ENCODE data around the gene PLET1. TPM values are rescaled to one million over a fixed set of nuclear protein-coding genes. Genes with fewer than 3 reads are reported as not detected.

Gene PLET1
- total RNA-seq, 4 donors from 2014 or later, result not detected

DNA sequence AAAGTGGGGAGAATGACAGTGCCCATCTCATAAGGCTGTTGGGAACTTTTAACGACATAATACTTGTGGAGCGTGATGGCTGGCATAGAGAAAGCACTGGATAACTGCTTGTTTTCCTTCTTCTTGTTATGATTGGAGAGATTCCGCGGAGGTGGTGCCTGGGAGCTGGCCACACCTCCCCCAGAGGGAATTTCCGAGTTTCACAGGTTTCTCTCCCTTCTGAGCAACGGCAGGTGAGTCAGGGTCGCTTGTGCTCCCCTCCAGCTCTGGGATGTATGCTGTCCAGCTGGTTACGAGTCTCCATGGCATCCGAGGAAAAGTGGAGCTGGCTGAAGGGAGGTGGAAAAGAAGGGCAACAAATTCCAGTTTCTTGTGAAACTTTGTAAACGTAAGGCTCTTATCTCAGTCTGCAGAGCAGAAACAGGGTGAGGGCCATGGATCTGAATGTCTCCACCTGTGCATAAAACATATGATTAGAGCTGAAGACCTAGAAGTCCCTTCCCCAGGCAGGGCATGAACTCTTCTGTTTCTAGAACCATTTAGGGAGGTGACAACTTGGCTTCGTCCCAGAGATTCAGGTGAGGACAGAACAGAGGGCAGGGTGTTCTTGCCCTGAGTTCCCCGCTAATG, 10.0 kb upstream of the PLET1 start:
- H3K9me3 ChIP-seq, result no peaks in the 10 kb centered on the region
- H3K4me1 ChIP-seq, result no peaks in the 10 kb centered on the region
- no peak for DNase-seq (ENCODE audit: low spot score in 2 of 2)
- no peaks in the 10 kb centered on the region for H3K27me3 ChIP-seq
- no peak overlapping the region for H3K27ac ChIP-seq
- H3K4me3 ChIP-seq, result no peak overlapping the region
- H3K36me3 ChIP-seq, result no peaks in the 10 kb centered on the region
- TF ChIP-seq EP300 (IDR thresholded peaks at IDR 0.05), result no peak
- 51% methylated on average over 12 of the region's 12 CpGs for WGBS

DNA sequence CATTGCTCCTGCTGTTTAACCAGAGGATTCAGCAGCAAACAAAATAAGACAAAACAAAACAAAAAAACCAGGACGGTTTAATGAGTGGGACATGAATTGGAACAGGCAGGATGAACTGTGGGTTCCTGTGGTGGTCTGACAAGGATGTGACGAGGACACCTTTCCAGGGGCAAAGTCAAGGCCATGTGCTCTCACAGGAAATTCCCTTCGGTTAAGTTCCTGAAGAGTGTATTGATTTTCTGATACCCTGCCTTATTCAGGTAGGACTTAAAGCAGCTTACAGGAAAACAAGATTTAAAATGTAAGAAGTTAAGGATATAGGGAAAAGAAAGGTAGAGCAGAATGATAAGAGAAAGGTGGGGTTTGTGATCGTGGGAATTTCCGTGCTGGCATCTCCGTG, 8.5 kb upstream of the PLET1 start:
- WGBS, result 70% methylated on average over 6 of the region's 6 CpGs
- H3K27me3 ChIP-seq, result no peaks in the 10 kb centered on the region

DNA sequence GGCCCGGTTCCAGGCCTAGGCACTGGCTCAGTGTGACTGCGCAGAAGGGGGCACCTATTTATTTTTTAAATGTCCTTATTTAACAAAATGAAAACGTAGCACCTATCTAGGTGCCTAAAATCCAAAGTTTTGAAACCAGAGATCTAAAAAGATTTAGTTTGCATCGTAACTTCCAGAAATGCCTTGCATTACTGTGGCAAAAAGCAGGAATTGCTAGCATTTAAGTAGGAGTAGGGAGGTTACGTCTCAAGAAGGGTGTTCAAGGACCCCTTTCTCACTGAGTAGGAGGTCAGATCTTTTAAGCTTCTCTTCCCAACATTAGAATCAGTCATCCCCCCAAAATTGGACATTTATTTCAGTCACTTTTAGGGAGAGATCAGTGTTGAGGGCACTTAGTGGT, 7.7 kb upstream of the PLET1 start:
- no peak for TF ChIP-seq EP300 (IDR thresholded peaks at IDR 0.05)
- no peak for TF ChIP-seq POLR2AphosphoS5 (IDR thresholded peaks at IDR 0.05)
- TF ChIP-seq, protein P1, sequence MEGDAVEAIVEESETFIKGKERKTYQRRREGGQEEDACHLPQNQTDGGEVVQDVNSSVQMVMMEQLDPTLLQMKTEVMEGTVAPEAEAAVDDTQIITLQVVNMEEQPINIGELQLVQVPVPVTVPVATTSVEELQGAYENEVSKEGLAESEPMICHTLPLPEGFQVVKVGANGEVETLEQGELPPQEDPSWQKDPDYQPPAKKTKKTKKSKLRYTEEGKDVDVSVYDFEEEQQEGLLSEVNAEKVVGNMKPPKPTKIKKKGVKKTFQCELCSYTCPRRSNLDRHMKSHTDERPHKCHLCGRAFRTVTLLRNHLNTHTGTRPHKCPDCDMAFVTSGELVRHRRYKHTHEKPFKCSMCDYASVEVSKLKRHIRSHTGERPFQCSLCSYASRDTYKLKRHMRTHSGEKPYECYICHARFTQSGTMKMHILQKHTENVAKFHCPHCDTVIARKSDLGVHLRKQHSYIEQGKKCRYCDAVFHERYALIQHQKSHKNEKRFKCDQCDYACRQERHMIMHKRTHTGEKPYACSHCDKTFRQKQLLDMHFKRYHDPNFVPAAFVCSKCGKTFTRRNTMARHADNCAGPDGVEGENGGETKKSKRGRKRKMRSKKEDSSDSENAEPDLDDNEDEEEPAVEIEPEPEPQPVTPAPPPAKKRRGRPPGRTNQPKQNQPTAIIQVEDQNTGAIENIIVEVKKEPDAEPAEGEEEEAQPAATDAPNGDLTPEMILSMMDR (IDR thresholded peaks at IDR 0.05), result no peak
- no peak for TF ChIP-seq POLR2A (IDR thresholded peaks at IDR 0.05)
- Histone ChIP-seq H3K36me3 (no peaks in the 10 kb centered on the region), H3K27ac (no peak overlapping the region), H3K4me1 (no peaks in the 10 kb centered on the region), H3K4me3 (no peak overlapping the region), H3K9me3 (no peaks in the 10 kb centered on the region), H3K27me3 (no peaks in the 10 kb centered on the region)
- WGBS, result 79% methylated on average over 5 of the region's 5 CpGs
- DNase-seq (ENCODE audit: low spot score in 2 of 2), result no peak

More for the DNA sequence above, 8.5 kb upstream of the PLET1 start:
- no peak overlapping the region for H3K27ac ChIP-seq
- H3K4me3 ChIP-seq, result no peak overlapping the region
- H3K9me3 ChIP-seq, result no peaks in the 10 kb centered on the region
- no peaks in the 10 kb centered on the region for H3K4me1 ChIP-seq
- H3K36me3 ChIP-seq, result no peaks in the 10 kb centered on the region
- TF ChIP-seq POLR2AphosphoS5 (IDR thresholded peaks at IDR 0.05) (no peak), EP300 (IDR thresholded peaks at IDR 0.05) (no peak), POLR2A (IDR thresholded peaks at IDR 0.05) (no peak)
- TF ChIP-seq, protein P1 (IDR thresholded peaks at IDR 0.05), result no peak
- DNase-seq (ENCODE audit: low spot score in 2 of 2), result no peak

DNA sequence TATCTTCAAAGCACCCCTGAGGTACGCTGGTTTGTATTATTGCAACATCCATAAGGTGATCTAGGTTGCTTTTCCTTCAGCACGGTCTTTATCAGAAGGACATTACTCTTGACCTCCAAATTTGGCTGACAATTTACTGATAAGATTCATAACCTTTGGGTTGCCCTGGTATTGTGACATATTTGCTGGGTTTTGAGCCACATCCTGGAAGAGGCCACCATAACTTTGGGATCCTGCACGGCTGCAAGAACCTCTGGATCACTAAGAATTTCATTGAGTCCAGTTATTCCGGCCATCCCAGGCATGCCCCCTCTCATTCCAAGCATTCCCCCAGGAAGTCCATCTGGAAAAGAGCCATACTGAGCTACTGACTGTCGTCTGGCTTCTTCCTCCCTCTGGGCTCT, 6.5 kb upstream of the PLET1 start:
- TF ChIP-seq POLR2A (IDR thresholded peaks at IDR 0.05) (no peak), POLR2AphosphoS5 (IDR thresholded peaks at IDR 0.05) (no peak), EP300 (IDR thresholded peaks at IDR 0.05) (no peak)
- TF ChIP-seq, protein P1 (IDR thresholded peaks at IDR 0.05), result no peak
- no peaks in the 10 kb centered on the region for H3K4me1 ChIP-seq
- DNase-seq (ENCODE audit: low spot score in 2 of 2), result no peak
- no peak overlapping the region for H3K4me3 ChIP-seq
- H3K36me3 ChIP-seq, result no peaks in the 10 kb centered on the region
- no peak overlapping the region for H3K27ac ChIP-seq
- H3K9me3 ChIP-seq, result no peaks in the 10 kb centered on the region
- 63% methylated on average over 5 of the region's 5 CpGs for WGBS
- no peaks in the 10 kb centered on the region for H3K27me3 ChIP-seq

DNA sequence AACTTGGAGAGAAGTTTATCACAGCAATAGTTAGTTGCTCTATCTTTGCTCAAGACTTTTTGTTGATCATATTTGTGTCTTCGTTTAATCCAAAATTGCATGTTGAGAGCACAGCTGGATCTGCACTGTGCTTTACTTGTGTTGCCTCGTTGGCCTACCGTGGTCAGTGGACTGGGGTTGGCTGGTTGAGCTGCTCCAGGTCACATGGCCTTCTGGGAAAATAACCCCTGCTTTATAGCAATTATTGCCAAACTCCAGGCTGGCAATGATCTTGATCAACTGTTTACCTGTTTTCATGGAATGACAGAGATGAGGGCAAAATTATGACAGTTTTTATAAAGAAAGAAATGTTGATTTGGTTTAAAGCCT, 5.7 kb upstream of the PLET1 start:
- WGBS, result 82% methylated on average over 3 of the region's 3 CpGs

More for the DNA sequence above, 5.7 kb upstream of the PLET1 start:
- Histone ChIP-seq H3K27me3 (no peaks in the 10 kb centered on the region), H3K36me3 (no peaks in the 10 kb centered on the region), H3K4me3 (no peak overlapping the region), H3K27ac (no peak overlapping the region), H3K4me1 (no peaks in the 10 kb centered on the region), H3K9me3 (no peaks in the 10 kb centered on the region)
- DNase-seq (ENCODE audit: low spot score in 2 of 2), result no peak
- TF ChIP-seq POLR2A (IDR thresholded peaks at IDR 0.05), result no peak
- TF ChIP-seq, protein P1 (IDR thresholded peaks at IDR 0.05), result no peak

All from suprapubic skin (tissue), 4 donors.